ENCODE results near the gene OPHN1. TPM values are rescaled to one million over a fixed set of nuclear protein-coding genes. Genes with fewer than 3 reads are reported as not detected.
A peak's percentile ranks its signal among the peaks of the same experiment; 100 is the strongest.

Gene OPHN1
- total and polyA plus RNA-seq, 2 donors (not counting 1 experiment from before 2014, with no cell fraction given): 2.9 to 8.3 TPM

DNA sequence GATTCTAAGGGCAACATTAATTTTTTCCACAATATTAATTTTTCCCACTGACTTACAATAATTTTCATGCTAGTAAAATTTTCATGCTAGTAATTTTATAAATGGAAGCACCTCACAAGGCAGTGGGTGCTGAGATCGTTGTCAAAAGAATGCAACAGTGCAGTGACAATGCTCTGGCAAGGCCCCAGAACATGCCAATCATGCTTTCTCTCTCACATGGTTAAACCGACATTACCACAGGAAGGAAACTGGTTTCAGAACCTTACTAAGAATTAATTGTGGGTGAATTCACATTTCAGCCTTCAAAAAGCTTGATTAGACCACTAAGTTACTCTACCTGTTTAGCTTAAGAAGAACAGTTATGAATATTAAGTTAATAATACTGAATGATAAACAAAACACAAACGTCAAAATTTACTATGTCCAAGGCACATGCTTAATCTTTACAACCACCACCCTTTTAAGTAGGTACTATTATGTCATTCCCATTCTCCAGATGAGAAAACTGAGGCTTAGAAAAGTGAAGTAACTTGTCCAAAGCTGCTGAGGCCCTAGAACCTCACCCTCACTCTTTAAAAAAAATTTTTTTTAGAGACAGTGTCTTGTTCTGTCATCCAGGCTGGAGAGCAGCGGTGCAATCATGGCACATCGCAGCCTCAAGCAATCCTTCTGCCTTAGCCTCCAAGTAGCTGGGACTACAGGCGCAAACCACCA, 10.0 kb upstream of the OPHN1 start:
- H3K4me2 ChIP-seq (ENCODE audit: extremely low read depth, insufficient read depth, low read length): no peak overlapping the region
- no peak overlapping the region for H3K4me3 ChIP-seq (replicated peaks in 1 of 4; ENCODE audit: control extremely low read depth in 1 of 4, insufficient read depth in 1 of 4, low read depth in 3 of 4, low read length in 4 of 4)
- H3K4me1 ChIP-seq (ENCODE audit: control insufficient read depth, extremely low read depth, insufficient read depth, low read length): no peaks in the 10 kb centered on the region
- H3K9me3 ChIP-seq (ENCODE audit: control insufficient read depth, insufficient read depth, low read depth, low read length): no peaks in the 10 kb centered on the region
- H4K20me1 ChIP-seq (ENCODE audit: control insufficient read depth, extremely low read depth, insufficient read depth, low read length): no peaks in the 10 kb centered on the region
- H3K79me2 ChIP-seq (ENCODE audit: control insufficient read depth, insufficient read depth, low read length): no peaks in the 10 kb centered on the region
- H3K36me3 ChIP-seq (ENCODE audit: control insufficient read depth, insufficient read depth, low read length): no peaks in the 10 kb centered on the region
- H3K27me3 ChIP-seq (ENCODE audit: control insufficient read depth, insufficient read depth, low read length): no peaks in the 10 kb centered on the region
- peak in 1 of 2 donors; percentile 58 for DNase-seq (ENCODE audit: low read depth in 2 of 2)
- no peak overlapping the region for H3K9ac ChIP-seq (ENCODE audit: insufficient read depth, low read length)
- H2AFZ ChIP-seq (ENCODE audit: low read length): no peak overlapping the region
- H3K27ac ChIP-seq (ENCODE audit: insufficient read depth, low read length): no peak overlapping the region
- TF ChIP-seq CTCF (conservative IDR thresholded peaks at IDR 0.05 in 1 of 2, IDR thresholded peaks at IDR 0.05 in 1 of 2; ENCODE audit: low read depth in 1 of 2, low read length in 2 of 2): no peak
- TF ChIP-seq EZH2 (IDR thresholded peaks at IDR 0.05; ENCODE audit: low read length, missing control alignments): no peak

GRCh38 chrX:68440940-68441339, 7.6 kb upstream of the OPHN1 start:
- Histone ChIP-seq H3K9me3 (ENCODE audit: control insufficient read depth, insufficient read depth, low read depth, low read length) (no peaks in the 10 kb centered on the region), H3K9ac (ENCODE audit: insufficient read depth, low read length) (no peak overlapping the region), H3K27me3 (ENCODE audit: control insufficient read depth, insufficient read depth, low read length) (no peaks in the 10 kb centered on the region), H3K4me2 (ENCODE audit: extremely low read depth, insufficient read depth, low read length) (no peak overlapping the region), H3K36me3 (ENCODE audit: control insufficient read depth, insufficient read depth, low read length) (no peaks in the 10 kb centered on the region), H3K27ac (ENCODE audit: insufficient read depth, low read length) (no peak overlapping the region), H3K4me3 (replicated peaks in 1 of 4; ENCODE audit: control extremely low read depth in 1 of 4, insufficient read depth in 1 of 4, low read depth in 3 of 4, low read length in 4 of 4) (no peak overlapping the region), H4K20me1 (ENCODE audit: control insufficient read depth, extremely low read depth, insufficient read depth, low read length) (no peaks in the 10 kb centered on the region), H3K79me2 (ENCODE audit: control insufficient read depth, insufficient read depth, low read length) (no peaks in the 10 kb centered on the region), H2AFZ (ENCODE audit: low read length) (no peak overlapping the region), H3K4me1 (ENCODE audit: control insufficient read depth, extremely low read depth, insufficient read depth, low read length) (no peaks in the 10 kb centered on the region)
- peak; percentile 63 to 81 for DNase-seq (ENCODE audit: low read depth in 2 of 2)
- no peak for TF ChIP-seq CTCF (conservative IDR thresholded peaks at IDR 0.05 in 1 of 2, IDR thresholded peaks at IDR 0.05 in 1 of 2; ENCODE audit: low read depth in 1 of 2, low read length in 2 of 2)
- no peak for TF ChIP-seq EZH2 (IDR thresholded peaks at IDR 0.05; ENCODE audit: low read length, missing control alignments)

GRCh38 chrX:68440442-68440841, 7.1 kb upstream of the OPHN1 start:
- Histone ChIP-seq H4K20me1 (ENCODE audit: control insufficient read depth, extremely low read depth, insufficient read depth, low read length) (no peaks in the 10 kb centered on the region), H3K9me3 (ENCODE audit: control insufficient read depth, insufficient read depth, low read depth, low read length) (no peaks in the 10 kb centered on the region), H3K4me1 (ENCODE audit: control insufficient read depth, extremely low read depth, insufficient read depth, low read length) (no peaks in the 10 kb centered on the region), H2AFZ (ENCODE audit: low read length) (no peak overlapping the region), H3K27me3 (ENCODE audit: control insufficient read depth, insufficient read depth, low read length) (no peaks in the 10 kb centered on the region), H3K36me3 (ENCODE audit: control insufficient read depth, insufficient read depth, low read length) (no peaks in the 10 kb centered on the region), H3K79me2 (ENCODE audit: control insufficient read depth, insufficient read depth, low read length) (no peaks in the 10 kb centered on the region), H3K4me3 (replicated peaks in 1 of 4; ENCODE audit: control extremely low read depth in 1 of 4, insufficient read depth in 1 of 4, low read depth in 3 of 4, low read length in 4 of 4) (no peak overlapping the region), H3K4me2 (ENCODE audit: extremely low read depth, insufficient read depth, low read length) (no peak overlapping the region), H3K27ac (ENCODE audit: insufficient read depth, low read length) (no peak overlapping the region), H3K9ac (ENCODE audit: insufficient read depth, low read length) (no peak overlapping the region)
- no peak for DNase-seq (ENCODE audit: low read depth in 2 of 2)
- no peak for TF ChIP-seq CTCF (conservative IDR thresholded peaks at IDR 0.05 in 1 of 2, IDR thresholded peaks at IDR 0.05 in 1 of 2; ENCODE audit: low read depth in 1 of 2, low read length in 2 of 2)
- TF ChIP-seq EZH2 (IDR thresholded peaks at IDR 0.05; ENCODE audit: low read length, missing control alignments): no peak

Measured in fibroblast of lung (primary cell).